Neural progenitor cell (in vitro differentiated cells): ENCODE data around the gene SYNCRIP.

Experiments used
- EZH2 ChIP-seq: fragments of 200-600 bp; sonication (generic); IDR thresholded peaks from 2 replicates; pipeline ENCODE4 v1.6.1; 2017; ENCODE audit warnings: antibody characterized with exemption, mild to moderate bottlenecking, moderate library complexity
- TF ChIP-seq, protein P1 (sequence below): fragments of 200-600 bp; sonication (generic); IDR thresholded peaks from 2 replicates; pipeline ENCODE4 v1.5.1; 2017; ENCODE audit warnings: antibody characterized with exemption, mild to moderate bottlenecking

DNA sequence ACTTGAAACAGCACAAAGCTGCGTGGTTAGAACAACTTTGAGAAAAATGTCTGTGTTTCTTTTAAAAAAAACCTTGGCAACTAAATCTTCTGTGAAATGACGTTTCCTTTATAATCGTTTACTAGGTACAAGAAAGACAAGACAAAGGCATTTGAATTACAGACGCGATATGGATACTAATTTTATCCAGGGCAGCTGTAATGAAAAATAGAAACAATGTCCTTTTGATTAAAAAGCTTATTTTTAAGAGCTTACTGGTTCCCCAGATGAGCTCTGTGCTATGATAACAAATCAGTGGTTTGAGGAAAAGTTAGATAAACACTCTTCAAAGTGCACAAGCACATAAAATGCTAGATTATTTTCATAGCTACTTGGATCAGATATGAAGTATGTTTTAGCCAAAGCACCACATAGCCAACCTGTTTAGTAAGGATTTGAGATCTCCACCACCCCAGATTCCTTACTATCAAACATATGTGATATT, 1.6 kb upstream of the SYNCRIP start:
- TF ChIP-seq, protein P1, sequence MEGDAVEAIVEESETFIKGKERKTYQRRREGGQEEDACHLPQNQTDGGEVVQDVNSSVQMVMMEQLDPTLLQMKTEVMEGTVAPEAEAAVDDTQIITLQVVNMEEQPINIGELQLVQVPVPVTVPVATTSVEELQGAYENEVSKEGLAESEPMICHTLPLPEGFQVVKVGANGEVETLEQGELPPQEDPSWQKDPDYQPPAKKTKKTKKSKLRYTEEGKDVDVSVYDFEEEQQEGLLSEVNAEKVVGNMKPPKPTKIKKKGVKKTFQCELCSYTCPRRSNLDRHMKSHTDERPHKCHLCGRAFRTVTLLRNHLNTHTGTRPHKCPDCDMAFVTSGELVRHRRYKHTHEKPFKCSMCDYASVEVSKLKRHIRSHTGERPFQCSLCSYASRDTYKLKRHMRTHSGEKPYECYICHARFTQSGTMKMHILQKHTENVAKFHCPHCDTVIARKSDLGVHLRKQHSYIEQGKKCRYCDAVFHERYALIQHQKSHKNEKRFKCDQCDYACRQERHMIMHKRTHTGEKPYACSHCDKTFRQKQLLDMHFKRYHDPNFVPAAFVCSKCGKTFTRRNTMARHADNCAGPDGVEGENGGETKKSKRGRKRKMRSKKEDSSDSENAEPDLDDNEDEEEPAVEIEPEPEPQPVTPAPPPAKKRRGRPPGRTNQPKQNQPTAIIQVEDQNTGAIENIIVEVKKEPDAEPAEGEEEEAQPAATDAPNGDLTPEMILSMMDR = no peak
- TF ChIP-seq EZH2 = peak; percentile 27
